Ramos (cell line): ENCODE data around the gene VWCE.

Source experiments
- in situ Hi-C: fragments of 300-500 bp; cut with MboI; formaldehyde crosslinking; loops from one replicate; pipeline ENCODE4 v1.14.3; 2022; ENCODE audit warnings: low sequenced_read_pairs; ENCODE audit not compliant: unreplicated experiment

Gene VWCE

GRCh38 chr11:61294717-61295595 is at the start of gene VWCE:
TSS of gene VWCE (minus strand) at chr11:61295316. CDS start at chr11:61295037, 279 bp downstream.
- in situ Hi-C loops, result no loop called here

GRCh38 chr11:61343792-61344745 is 49.0 kb upstream of the VWCE start:
- in situ Hi-C loops, result no loop called here

- in situ Hi-C loops, result no loop called here
These were observed 47.2 kb upstream of the VWCE start for GRCh38 chr11:61342207-61342803.

- in situ Hi-C loops, result no loop called here
These were observed 46.6 kb upstream of the VWCE start for GRCh38 chr11:61341706-61342105.

GRCh38 chr11:61340979-61341378 is 45.9 kb upstream of the VWCE start:
- in situ Hi-C loops, result no loop called here

GRCh38 chr11:61339490-61339878 is 44.4 kb upstream of the VWCE start:
- in situ Hi-C loops, result loop anchor here (5.0 kb wide), 1 partner anchor 48 kb away; no protein-coding TSS in a partner anchor

- in situ Hi-C loops, result loop anchor here (5.0 kb wide), 1 partner anchor 48 kb away; no protein-coding TSS in a partner anchor
These were observed 43.8 kb upstream of the VWCE start for GRCh38 chr11:61338783-61339489.

GRCh38 chr11:61337706-61338470 is 42.8 kb upstream of the VWCE start:
- in situ Hi-C loops, result loop anchor here (5.0 kb wide), 1 partner anchor 49 kb away; no protein-coding TSS in a partner anchor

- in situ Hi-C loops, result loop anchor here (5.0 kb wide), 1 partner anchor 51 kb away; no protein-coding TSS in a partner anchor
These were observed 41.2 kb upstream of the VWCE start for GRCh38 chr11:61336171-61336935.

- in situ Hi-C loops, result loop anchor here (5.0 kb wide), 1 partner anchor 52 kb away; no protein-coding TSS in a partner anchor
These were observed 40.2 kb upstream of the VWCE start for GRCh38 chr11:61335355-61335710.

GRCh38 chr11:61334434-61335354 is 39.6 kb upstream of the VWCE start:
- in situ Hi-C loops, result loop anchor here (5.0 kb wide), 1 partner anchor 53 kb away; no protein-coding TSS in a partner anchor

GRCh38 chr11:61333550-61334433 is 38.7 kb upstream of the VWCE start:
- in situ Hi-C loops, result no loop called here

- in situ Hi-C loops, result no loop called here
These were observed 37.9 kb upstream of the VWCE start, which contains the start of the genes DDB1 and TKFC for GRCh38 chr11:61332797-61333549. TSS of gene DDB1 (minus strand) at chr11:61333105. CDS start at chr11:61332968, 137 bp downstream. TSS of gene TKFC (plus strand) at chr11:61333228. CDS start at chr11:61334729, 1,501 bp downstream.

GRCh38 chr11:61332281-61332796 is 37.2 kb upstream of the VWCE start:
- in situ Hi-C loops, result no loop called here

- in situ Hi-C loops, result no loop called here
These were observed 36.5 kb upstream of the VWCE start for GRCh38 chr11:61331651-61332050.
